SK-N-SH (cell line): ENCODE measurements around the gene ATN1. TPM values are rescaled to one million over a fixed set of nuclear protein-coding genes. Genes with fewer than 3 reads are reported as not detected.

Experiments
- CTCF ChIA-PET: fragments of 300-600, 350-600 bp; formaldehyde crosslinking; extraction: SDS; loops from one replicate; lab custom pipeline; 2021; lab: Yijun Ruan, JAX
- POLR2A ChIA-PET: fragments of 350-600 bp; sonication (Branson Sonifier 250); formaldehyde crosslinking; extraction: SDS; loops from one replicate; lab custom pipeline; 2020; ENCODE audit warnings: antibody characterized with exemption, inconsistent platforms; lab: Yijun Ruan, JAX
- DNase-seq: peaks from one replicate; pipeline ENCODE4 v3.0.0; 2012
- H2AFZ ChIP-seq: fragments of 200-600 bp; sonication (generic); 2 replicates; pipeline ENCODE4 v1.8.1; 2016; ENCODE audit warnings: antibody characterized with exemption, mild to moderate bottlenecking, low read depth
- H3F3A ChIP-seq: fragments of 200-600 bp; sonication (generic); replicated peaks from 2 replicates; pipeline ENCODE3; 2016; ENCODE audit warnings: antibody characterized with exemption, mild to moderate bottlenecking; ENCODE audit not compliant: insufficient read depth
- H3K27ac ChIP-seq, 2 experiments: fragments of 200-500 bp in 1 of 2; fragments of 200-600 bp in 1 of 2; sonication (Bioruptor generic) in 1 of 2; sonication (generic), shearing (Covaris generic) in 1 of 2; 2 replicates each; pipeline versions ENCODE4 v1.5.1 to v1.6.1; 2014 to 2016; ENCODE audit warnings: low read depth in 2 of 2, inconsistent platforms in 1 of 2, low read length in 1 of 2, mild to moderate bottlenecking in 1 of 2, mixed read lengths in 1 of 2
- H3K27me3 ChIP-seq: fragments of 200-600 bp; sonication (generic), shearing (Covaris generic); 2 replicates; pipeline ENCODE4 v1.6.1; 2016; ENCODE audit warnings: mixed run types; ENCODE audit not compliant: insufficient read depth
- H3K36me3 ChIP-seq, 2 experiments: fragments of 200-500 bp in 1 of 2; fragments of 200-600 bp in 1 of 2; sonication (Bioruptor generic) in 1 of 2; sonication (generic) in 1 of 2; replicated peaks in 1 of 2; 2 replicates each; pipeline versions ENCODE3 to v1.5.1; 2014 to 2016; ENCODE audit warnings: low read length in 1 of 2, mild to moderate bottlenecking in 1 of 2; ENCODE audit not compliant: insufficient read depth in 2 of 2, control insufficient read depth in 1 of 2
- H3K4me1 ChIP-seq, 2 experiments: fragments of 200-500 bp in 1 of 2; fragments of 200-600 bp in 1 of 2; sonication (Bioruptor generic) in 1 of 2; sonication (generic), shearing (Covaris generic) in 1 of 2; 2 replicates each; pipeline versions ENCODE4 v1.5.1 to v1.6.1; 2014 to 2016; ENCODE audit warnings: low read depth in 1 of 2, low read length in 1 of 2, mixed run types in 1 of 2; ENCODE audit not compliant: insufficient read depth in 2 of 2, control insufficient read depth in 1 of 2
- H3K4me2 ChIP-seq: fragments of 200-600 bp; sonication (generic), shearing (Covaris generic); 2 replicates; pipeline ENCODE4 v1.6.1; 2017; ENCODE audit warnings: mixed run types
- H3K4me3 ChIP-seq, 2 experiments: fragments of 200-500 bp in 1 of 2; fragments of 200-600 bp in 1 of 2; sonication (Bioruptor generic) in 1 of 2; sonication (generic), shearing (Covaris generic) in 1 of 2; 2 replicates each; pipeline versions ENCODE4 v1.5.1 to v1.8.1; 2014 to 2016; ENCODE audit warnings: low read depth in 2 of 2, inconsistent platforms in 1 of 2, low read length in 1 of 2, mild to moderate bottlenecking in 1 of 2, mixed read lengths in 1 of 2, moderate library complexity in 1 of 2
- H3K79me2 ChIP-seq: fragments of 200-600 bp; sonication (generic); 2 replicates; pipeline ENCODE4 v1.8.1; 2017; ENCODE audit warnings: mild to moderate bottlenecking; ENCODE audit not compliant: insufficient read depth
- H3K9ac ChIP-seq: fragments of 200-600 bp; sonication (generic); 2 replicates; pipeline ENCODE4 v1.6.1; 2017; ENCODE audit warnings: mixed run types
- H3K9me2 ChIP-seq: fragments of 200-600 bp; sonication (generic); 2 replicates; pipeline ENCODE4 v1.6.1; 2017; ENCODE audit warnings: mixed run types
- H3K9me3 ChIP-seq: fragments of 200-600 bp; sonication (generic); 2 replicates; pipeline ENCODE4 v1.6.1; 2017; ENCODE audit warnings: mixed run types, mild to moderate bottlenecking, moderate library complexity
- H4K20me1 ChIP-seq: fragments of 200-600 bp; sonication (generic); 2 replicates; pipeline ENCODE4 v1.6.1; 2017; ENCODE audit warnings: mild to moderate bottlenecking, mixed run types; ENCODE audit not compliant: insufficient read depth
- EP300 ChIP-seq, 2 experiments: IDR thresholded peaks; 2 replicates each; pipeline versions ENCODE4 v1.4.0 to v1.6.1; 2012; ENCODE audit warnings: borderline replicate concordance in 1 of 2, low read depth in 1 of 2, low read length in 1 of 2
- FOSL2 ChIP-seq: IDR thresholded peaks from 2 replicates; pipeline ENCODE4 v1.4.0; 2012; ENCODE audit warnings: low read depth, mild to moderate bottlenecking, moderate library complexity, borderline replicate concordance
- FOXJ3 ChIP-seq: sonication (generic); formaldehyde crosslinking; IDR thresholded peaks from 2 replicates; pipeline ENCODE4 v1.5.1; 2020; ENCODE audit warnings: mild to moderate bottlenecking, missing genetic modification reagents
- FOXM1 ChIP-seq: IDR thresholded peaks from 2 replicates; pipeline ENCODE4 v1.4.0; 2012; ENCODE audit warnings: low read depth, mild to moderate bottlenecking
- GABPA ChIP-seq: IDR thresholded peaks from 2 replicates; pipeline ENCODE4 v1.4.0; 2012; ENCODE audit warnings: low read depth, mild to moderate bottlenecking
- GATA2 ChIP-seq: sonication (generic); formaldehyde crosslinking; IDR thresholded peaks from 2 replicates; pipeline ENCODE4 v1.5.0; 2020; ENCODE audit warnings: mild to moderate bottlenecking, missing genetic modification reagents
- NRF1 ChIP-seq: IDR thresholded peaks from 2 replicates; pipeline ENCODE4 v1.6.1; 2012; ENCODE audit warnings: low read depth, mild to moderate bottlenecking, low read length
- POLR2AphosphoS5 ChIP-seq: IDR thresholded peaks from 2 replicates; pipeline ENCODE4 v1.6.1; 2012; ENCODE audit warnings: low read depth, low read length
- RAD21 ChIP-seq: IDR thresholded peaks from 2 replicates; pipeline ENCODE4 v1.6.1; 2012; ENCODE audit warnings: mild to moderate bottlenecking, low read length
- RXRA ChIP-seq: IDR thresholded peaks from 2 replicates; pipeline ENCODE4 v1.4.0; 2012; ENCODE audit warnings: low read depth, mild to moderate bottlenecking, borderline replicate concordance
- TAF1 ChIP-seq: IDR thresholded peaks from 2 replicates; pipeline ENCODE4 v1.6.1; 2012; ENCODE audit warnings: low read depth, mild to moderate bottlenecking, low read length, moderate library complexity, borderline replicate concordance
- WGBS: methylation state at CpG from one replicate; pipeline ENCODE4 v1.1.6; 2017; ENCODE audit warnings: low lambda C conversion rate; 5-methylcytosine and 5-hydroxymethylcytosine counted together
- polyA plus RNA-seq, 3 experiments: library from polyadenylated mRNA; depleted of rRNA; stranded (reverse); fragments of >200 nt; gene quantifications; 2 replicates each; pipeline ENCODE4 v1.2.3, GENCODE V29; 2012
- TF ChIP-seq, protein P1 (sequence below): IDR thresholded peaks from 2 replicates; pipeline ENCODE4 v1.4.0; 2012; ENCODE audit warnings: low read depth, borderline replicate concordance
- TF ChIP-seq, protein P2 (sequence below): IDR thresholded peaks from 2 replicates; pipeline ENCODE4 v1.6.1; 2012; ENCODE audit warnings: mild to moderate bottlenecking, low read depth, low read length, moderate library complexity
- TF ChIP-seq, protein P3 (sequence below): IDR thresholded peaks from 2 replicates; pipeline ENCODE4 v1.4.0; 2012; ENCODE audit warnings: low read depth
- TF ChIP-seq, protein P4 (sequence below): IDR thresholded peaks from 2 replicates; pipeline ENCODE4 v1.4.0; 2012; ENCODE audit warnings: low read depth, borderline replicate concordance
- TF ChIP-seq, protein P5 (sequence below): fragments of 200-600 bp; sonication (generic); IDR thresholded peaks from 2 replicates; pipeline ENCODE4 v1.6.1; 2017; ENCODE audit warnings: antibody characterized with exemption, mild to moderate bottlenecking, moderate library complexity

ATN1 gene
- polyA plus RNA-seq, 1 of the 3 experiments (the other 2 are of a cell fraction): 29.3 TPM

DNA sequence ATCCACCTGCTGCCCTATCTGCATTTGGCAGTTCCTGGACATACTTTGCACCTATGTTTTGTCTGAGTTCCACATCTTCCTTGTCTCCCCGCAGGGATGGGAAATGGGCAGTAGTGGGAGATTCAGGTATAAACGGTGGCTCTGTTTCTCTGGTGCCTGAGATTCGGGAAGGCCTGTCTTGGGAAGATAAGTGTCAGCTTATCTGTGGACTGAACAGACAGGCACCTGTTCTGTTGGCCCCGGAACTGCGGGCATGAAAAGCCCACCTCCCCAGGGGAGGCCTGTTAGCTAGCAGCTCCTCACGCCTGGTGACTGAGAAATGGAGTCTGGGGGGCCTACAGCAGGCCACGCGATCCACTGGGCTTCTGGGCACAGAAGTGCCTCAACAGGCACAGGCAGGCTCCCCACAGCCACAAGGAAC is 36.9 kb downstream of the ATN1 start:
- H3K27ac ChIP-seq: peak overlapping the region; percentile 42 to 47; a peak in 3 of 4 replicates
- TF ChIP-seq FOXM1: no peak
- TF ChIP-seq POLR2AphosphoS5: 0 out of 2 replicates have a peak, but pooled peaks have one; percentile 1
- TF ChIP-seq, protein P1, sequence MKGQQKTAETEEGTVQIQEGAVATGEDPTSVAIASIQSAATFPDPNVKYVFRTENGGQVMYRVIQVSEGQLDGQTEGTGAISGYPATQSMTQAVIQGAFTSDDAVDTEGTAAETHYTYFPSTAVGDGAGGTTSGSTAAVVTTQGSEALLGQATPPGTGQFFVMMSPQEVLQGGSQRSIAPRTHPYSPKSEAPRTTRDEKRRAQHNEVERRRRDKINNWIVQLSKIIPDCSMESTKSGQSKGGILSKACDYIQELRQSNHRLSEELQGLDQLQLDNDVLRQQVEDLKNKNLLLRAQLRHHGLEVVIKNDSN: no peak
- TF ChIP-seq, protein P2, sequence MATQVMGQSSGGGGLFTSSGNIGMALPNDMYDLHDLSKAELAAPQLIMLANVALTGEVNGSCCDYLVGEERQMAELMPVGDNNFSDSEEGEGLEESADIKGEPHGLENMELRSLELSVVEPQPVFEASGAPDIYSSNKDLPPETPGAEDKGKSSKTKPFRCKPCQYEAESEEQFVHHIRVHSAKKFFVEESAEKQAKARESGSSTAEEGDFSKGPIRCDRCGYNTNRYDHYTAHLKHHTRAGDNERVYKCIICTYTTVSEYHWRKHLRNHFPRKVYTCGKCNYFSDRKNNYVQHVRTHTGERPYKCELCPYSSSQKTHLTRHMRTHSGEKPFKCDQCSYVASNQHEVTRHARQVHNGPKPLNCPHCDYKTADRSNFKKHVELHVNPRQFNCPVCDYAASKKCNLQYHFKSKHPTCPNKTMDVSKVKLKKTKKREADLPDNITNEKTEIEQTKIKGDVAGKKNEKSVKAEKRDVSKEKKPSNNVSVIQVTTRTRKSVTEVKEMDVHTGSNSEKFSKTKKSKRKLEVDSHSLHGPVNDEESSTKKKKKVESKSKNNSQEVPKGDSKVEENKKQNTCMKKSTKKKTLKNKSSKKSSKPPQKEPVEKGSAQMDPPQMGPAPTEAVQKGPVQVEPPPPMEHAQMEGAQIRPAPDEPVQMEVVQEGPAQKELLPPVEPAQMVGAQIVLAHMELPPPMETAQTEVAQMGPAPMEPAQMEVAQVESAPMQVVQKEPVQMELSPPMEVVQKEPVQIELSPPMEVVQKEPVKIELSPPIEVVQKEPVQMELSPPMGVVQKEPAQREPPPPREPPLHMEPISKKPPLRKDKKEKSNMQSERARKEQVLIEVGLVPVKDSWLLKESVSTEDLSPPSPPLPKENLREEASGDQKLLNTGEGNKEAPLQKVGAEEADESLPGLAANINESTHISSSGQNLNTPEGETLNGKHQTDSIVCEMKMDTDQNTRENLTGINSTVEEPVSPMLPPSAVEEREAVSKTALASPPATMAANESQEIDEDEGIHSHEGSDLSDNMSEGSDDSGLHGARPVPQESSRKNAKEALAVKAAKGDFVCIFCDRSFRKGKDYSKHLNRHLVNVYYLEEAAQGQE: no peak
- ChIA-PET CTCF (interaction anchor here (0.5 to 8.0 kb wide), 23 partner anchors 9 to 199 kb away, joined by 3 to 114 read pairs (median 4); partner anchors contain the start of genes C12orf57, C1RL and RNU7-1), POLR2A (interaction anchor here (1.0 to 6.8 kb wide), 4 partner anchors 19 to 91 kb away, joined by 3 to 62 read pairs (median 4); partner anchors contain the start of genes C12orf57, RNU7-1 and SPSB2)
- H3K4me3 ChIP-seq: no peak overlapping the region; a peak in 1 of 4 replicates
- no peak overlapping the region for H2AFZ ChIP-seq
- H3K9me2 ChIP-seq: no peaks in the 10 kb centered on the region
- peaks cover 28 to 46% of the 10 kb centered on the region in 2 experiments for H3K36me3 ChIP-seq
- H4K20me1 ChIP-seq: no peaks in the 10 kb centered on the region
- H3K4me1 ChIP-seq: peaks cover 6 to 22% of the 10 kb centered on the region in 2 experiments; a peak in 3 of 4 replicates
- DNase-seq: no peak
- H3K4me2 ChIP-seq: no peak overlapping the region
- 64% methylated on average over 5 of the region's 8 CpGs for WGBS
- no peaks in the 10 kb centered on the region for H3K9me3 ChIP-seq
- no peak overlapping the region for H3K9ac ChIP-seq
- H3K79me2 ChIP-seq: peaks cover 19% of the 10 kb centered on the region
- H3F3A ChIP-seq: peaks cover 29% of the 10 kb centered on the region
- H3K27me3 ChIP-seq: no peaks in the 10 kb centered on the region

DNA sequence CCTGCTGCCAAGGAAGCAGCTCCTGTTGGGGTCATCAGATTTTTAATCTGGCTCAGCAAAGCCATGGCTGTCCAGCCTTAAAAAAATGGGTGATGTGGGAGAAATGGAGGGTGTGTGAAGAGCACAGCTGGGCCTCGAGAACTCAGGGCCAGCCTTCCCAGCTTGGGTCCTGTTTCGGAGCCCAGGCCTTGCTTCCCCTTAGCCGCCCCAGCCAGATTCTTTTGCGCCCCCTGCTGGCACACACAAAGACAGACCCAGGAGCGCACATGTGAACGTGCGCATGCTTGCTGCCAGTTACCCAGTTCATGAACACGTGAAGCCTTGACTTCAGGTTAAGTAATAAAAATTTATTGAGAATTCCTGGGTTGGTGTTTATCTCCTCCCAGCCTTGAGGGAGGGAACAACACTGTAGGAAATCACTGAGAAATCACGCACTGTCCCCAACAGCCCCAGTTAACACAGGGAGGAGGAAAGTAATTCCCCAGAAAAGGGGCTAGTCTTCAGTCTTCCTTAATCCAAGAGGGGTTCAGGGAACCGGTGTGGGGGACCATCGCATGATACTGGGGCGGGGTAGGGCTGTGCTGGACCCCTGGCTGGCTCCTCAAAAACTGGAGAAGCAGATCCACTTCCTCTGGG is 37.4 kb downstream of the ATN1 start:
- Histone ChIP-seq H3K4me1 (peaks cover 6 to 22% of the 10 kb centered on the region in 2 experiments; a peak in 3 of 4 replicates), H3K4me3 (peak overlapping the region in 1 of 2 experiments; percentile 33; a peak in 1 of 4 replicates), H3K79me2 (peaks cover 25% of the 10 kb centered on the region), H3K9me2 (no peaks in the 10 kb centered on the region), H3K36me3 (peaks cover 28 to 46% of the 10 kb centered on the region in 2 experiments), H3K9me3 (no peaks in the 10 kb centered on the region), H2AFZ (no peak overlapping the region), H3K9ac (no peak overlapping the region), H4K20me1 (no peaks in the 10 kb centered on the region), H3K4me2 (no peak overlapping the region), H3K27me3 (no peaks in the 10 kb centered on the region), H3F3A (peaks cover 29% of the 10 kb centered on the region), H3K27ac (peak overlapping the region; percentile 42 to 47; a peak in 3 of 4 replicates)
- WGBS: 34% methylated on average over 11 of the region's 12 CpGs
- ChIA-PET POLR2A (interaction anchor here (1.0 to 6.8 kb wide), 4 partner anchors 20 to 92 kb away, joined by 3 to 62 read pairs (median 4); partner anchors contain the start of genes C12orf57, RNU7-1 and SPSB2), CTCF (interaction anchor here (0.5 to 8.0 kb wide), 22 partner anchors 8 to 198 kb away, joined by 3 to 114 read pairs (median 4); partner anchors contain the start of genes C12orf57, C1RL and RNU7-1)
- DNase-seq: peak; percentile 89
- TF ChIP-seq, protein P3, sequence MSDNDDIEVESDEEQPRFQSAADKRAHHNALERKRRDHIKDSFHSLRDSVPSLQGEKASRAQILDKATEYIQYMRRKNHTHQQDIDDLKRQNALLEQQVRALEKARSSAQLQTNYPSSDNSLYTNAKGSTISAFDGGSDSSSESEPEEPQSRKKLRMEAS: peak; percentile 85
- no peak for TF ChIP-seq GABPA
- no peak for TF ChIP-seq EP300 (IDR thresholded peaks at IDR 0.05; ENCODE audit: borderline replicate concordance in 1 of 2, low read depth in 1 of 2, low read length in 1 of 2)
- TF ChIP-seq RXRA: no peak
- TF ChIP-seq GATA2 (CRISPR knock-in tag): no peak
- TF ChIP-seq RAD21: peak; percentile 70
- no peak for TF ChIP-seq FOXM1
- TF ChIP-seq FOSL2: 0 out of 2 replicates have a peak, but pooled peaks have one; percentile 2
- TF ChIP-seq, protein P4, sequence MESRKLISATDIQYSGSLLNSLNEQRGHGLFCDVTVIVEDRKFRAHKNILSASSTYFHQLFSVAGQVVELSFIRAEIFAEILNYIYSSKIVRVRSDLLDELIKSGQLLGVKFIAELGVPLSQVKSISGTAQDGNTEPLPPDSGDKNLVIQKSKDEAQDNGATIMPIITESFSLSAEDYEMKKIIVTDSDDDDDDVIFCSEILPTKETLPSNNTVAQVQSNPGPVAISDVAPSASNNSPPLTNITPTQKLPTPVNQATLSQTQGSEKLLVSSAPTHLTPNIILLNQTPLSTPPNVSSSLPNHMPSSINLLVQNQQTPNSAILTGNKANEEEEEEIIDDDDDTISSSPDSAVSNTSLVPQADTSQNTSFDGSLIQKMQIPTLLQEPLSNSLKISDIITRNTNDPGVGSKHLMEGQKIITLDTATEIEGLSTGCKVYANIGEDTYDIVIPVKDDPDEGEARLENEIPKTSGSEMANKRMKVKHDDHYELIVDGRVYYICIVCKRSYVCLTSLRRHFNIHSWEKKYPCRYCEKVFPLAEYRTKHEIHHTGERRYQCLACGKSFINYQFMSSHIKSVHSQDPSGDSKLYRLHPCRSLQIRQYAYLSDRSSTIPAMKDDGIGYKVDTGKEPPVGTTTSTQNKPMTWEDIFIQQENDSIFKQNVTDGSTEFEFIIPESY: no peak
- peak; percentile 55 for TF ChIP-seq NRF1
- TF ChIP-seq FOXJ3 (CRISPR knock-in tag): no peak
- no peak for TF ChIP-seq TAF1
- TF ChIP-seq, protein P5, sequence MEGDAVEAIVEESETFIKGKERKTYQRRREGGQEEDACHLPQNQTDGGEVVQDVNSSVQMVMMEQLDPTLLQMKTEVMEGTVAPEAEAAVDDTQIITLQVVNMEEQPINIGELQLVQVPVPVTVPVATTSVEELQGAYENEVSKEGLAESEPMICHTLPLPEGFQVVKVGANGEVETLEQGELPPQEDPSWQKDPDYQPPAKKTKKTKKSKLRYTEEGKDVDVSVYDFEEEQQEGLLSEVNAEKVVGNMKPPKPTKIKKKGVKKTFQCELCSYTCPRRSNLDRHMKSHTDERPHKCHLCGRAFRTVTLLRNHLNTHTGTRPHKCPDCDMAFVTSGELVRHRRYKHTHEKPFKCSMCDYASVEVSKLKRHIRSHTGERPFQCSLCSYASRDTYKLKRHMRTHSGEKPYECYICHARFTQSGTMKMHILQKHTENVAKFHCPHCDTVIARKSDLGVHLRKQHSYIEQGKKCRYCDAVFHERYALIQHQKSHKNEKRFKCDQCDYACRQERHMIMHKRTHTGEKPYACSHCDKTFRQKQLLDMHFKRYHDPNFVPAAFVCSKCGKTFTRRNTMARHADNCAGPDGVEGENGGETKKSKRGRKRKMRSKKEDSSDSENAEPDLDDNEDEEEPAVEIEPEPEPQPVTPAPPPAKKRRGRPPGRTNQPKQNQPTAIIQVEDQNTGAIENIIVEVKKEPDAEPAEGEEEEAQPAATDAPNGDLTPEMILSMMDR: peak; percentile 90
